SK-N-MC (cell line): ENCODE measurements around the gene BCAS3.

Source experiments
- DNase-seq: peaks from one replicate; pipeline ENCODE4 v3.0.0-alpha.2; 2011; ENCODE audit warnings: low read depth, low spot score
- H3K27ac ChIP-seq: fragments of 200-600 bp; sonication (generic); 2 replicates; pipeline ENCODE4 v1.5.1; 2016; ENCODE audit warnings: mixed run types
- H3K36me3 ChIP-seq: fragments of 200-600 bp; sonication (generic); 2 replicates; pipeline ENCODE4 v1.6.1; 2017; ENCODE audit warnings: antibody characterized with exemption, low read length, mixed read lengths; ENCODE audit not compliant: insufficient read depth
- H3K4me3 ChIP-seq: fragments of 200-600 bp; sonication (generic); 2 replicates; pipeline ENCODE4 v1.5.1; 2016
- H3K9ac ChIP-seq: fragments of 200-600 bp; sonication (generic); 2 replicates; pipeline ENCODE4 v1.8.0; 2017; ENCODE audit warnings: mixed run types, mixed read lengths; ENCODE audit not compliant: insufficient read length
- H3K9me3 ChIP-seq: fragments of 200-600 bp; sonication (generic); 2 replicates; pipeline ENCODE4 v1.6.1; 2017; ENCODE audit warnings: low read depth, mild to moderate bottlenecking, antibody characterized with exemption, low read length, moderate library complexity, mixed read lengths
- EZH2 ChIP-seq: fragments of 200-600 bp; sonication (generic); IDR thresholded peaks from one replicate; pipeline ENCODE4 v1.6.1; 2017; ENCODE audit warnings: antibody characterized with exemption
- FOXP2 ChIP-seq: optimal IDR thresholded peaks from 2 replicates; pipeline ENCODE3; 2011; ENCODE audit warnings: mild to moderate bottlenecking, moderate library complexity; ENCODE audit not compliant: insufficient read depth; ENCODE audit errors: extremely low read length, control extremely low read depth
- POLR2AphosphoS5 ChIP-seq: IDR thresholded peaks from 2 replicates; pipeline ENCODE4 v1.6.1; 2012; ENCODE audit warnings: mild to moderate bottlenecking, low read depth, low read length, borderline replicate concordance

Gene BCAS3

DNA sequence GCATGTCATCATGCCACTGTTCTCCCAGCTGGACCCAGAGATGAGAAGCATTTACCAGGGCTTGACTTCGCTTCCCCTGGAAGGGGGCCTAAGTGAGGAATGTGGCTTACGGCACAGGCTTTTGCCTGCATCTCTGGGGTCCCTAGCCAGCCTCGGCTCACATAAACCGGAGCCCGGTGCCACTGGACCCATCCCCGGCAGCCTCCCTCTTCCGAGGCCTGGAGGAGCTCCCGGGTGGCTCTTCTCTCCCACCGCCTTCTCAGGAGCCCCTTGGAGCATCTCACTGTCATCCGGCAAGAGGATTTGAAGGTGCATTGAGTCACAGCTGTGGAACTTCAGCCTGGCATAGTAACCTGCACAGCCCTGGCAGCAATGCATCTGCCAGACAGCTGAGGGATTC lies 692.1 kb downstream of the BCAS3 start:
- Histone ChIP-seq H3K4me3 (no peak overlapping the region), H3K9ac (no peak overlapping the region), H3K36me3 (no peaks in the 10 kb centered on the region), H3K27ac (no peak overlapping the region), H3K9me3 (no peaks in the 10 kb centered on the region)
- DNase-seq = no peak
- TF ChIP-seq POLR2AphosphoS5 (no peak), EZH2 (no peak), FOXP2 (no peak)

DNA sequence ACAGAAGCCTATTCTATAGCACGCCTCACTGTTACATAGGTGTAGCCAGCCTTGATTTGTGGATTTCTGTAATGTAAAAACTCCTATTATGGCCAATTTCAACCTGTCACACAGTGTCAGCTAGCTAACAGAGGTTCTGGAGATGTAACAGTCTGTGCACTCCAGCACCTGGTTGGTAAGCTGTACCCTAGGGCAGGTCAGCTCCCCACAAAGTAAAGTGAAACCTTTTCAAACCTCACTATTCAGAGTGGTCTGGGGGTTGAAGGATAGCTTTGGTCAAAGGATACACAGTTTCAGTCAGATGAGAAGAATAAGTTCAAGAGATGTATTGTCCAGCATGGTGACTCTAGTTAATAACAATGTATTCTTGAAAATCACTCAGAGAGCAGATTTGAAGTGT lies 693.5 kb downstream of the BCAS3 start:
- Histone ChIP-seq H3K36me3 (no peaks in the 10 kb centered on the region), H3K9me3 (no peaks in the 10 kb centered on the region), H3K27ac (no peak overlapping the region), H3K4me3 (no peak overlapping the region), H3K9ac (no peak overlapping the region)
- TF ChIP-seq FOXP2 (no peak), POLR2AphosphoS5 (no peak), EZH2 (no peak)
- no peak for DNase-seq

DNA sequence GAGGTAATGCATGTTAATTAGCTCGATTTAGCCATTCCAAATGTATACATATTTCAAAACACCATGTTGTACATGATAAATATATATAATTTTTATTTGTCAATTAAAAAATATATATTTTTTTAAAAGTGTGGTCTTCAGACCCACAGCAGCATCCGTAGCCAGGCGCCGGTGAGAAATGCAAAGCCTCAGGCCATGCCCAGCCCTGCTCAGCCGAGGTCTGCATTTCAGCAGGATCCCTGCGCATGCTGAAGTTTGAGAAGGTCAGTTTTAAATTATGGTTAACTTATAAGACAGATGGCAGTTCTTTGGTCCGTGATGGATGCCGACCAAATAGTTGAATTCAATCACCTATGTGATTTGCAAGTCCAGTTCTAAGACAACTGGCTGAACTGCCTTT lies 694.0 kb downstream of the BCAS3 start:
- Histone ChIP-seq H3K27ac (no peak overlapping the region), H3K9me3 (no peaks in the 10 kb centered on the region), H3K4me3 (no peak overlapping the region), H3K9ac (no peak overlapping the region), H3K36me3 (no peaks in the 10 kb centered on the region)
- TF ChIP-seq FOXP2 = no peak
- no peak for TF ChIP-seq EZH2
- no peak for TF ChIP-seq POLR2AphosphoS5
- no peak for DNase-seq

DNA sequence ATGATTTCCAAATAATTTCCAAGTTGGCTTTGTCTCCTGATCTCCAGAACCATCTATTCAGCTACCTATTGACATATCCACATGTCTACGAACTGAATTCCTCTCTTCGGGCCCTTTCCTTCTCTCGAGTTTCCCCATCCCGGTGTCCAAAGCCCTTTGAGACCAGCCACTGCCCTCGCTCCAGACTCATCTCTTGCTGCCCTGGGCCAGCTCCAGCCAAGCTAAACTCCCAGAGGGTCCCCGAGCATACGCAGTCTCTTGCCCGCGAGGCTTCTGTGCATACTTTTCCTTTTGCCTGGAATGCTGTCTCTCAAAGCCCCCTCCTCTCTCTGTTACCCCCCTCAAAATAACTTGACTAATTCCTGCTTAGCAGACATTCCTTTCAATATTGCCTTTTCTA lies 694.8 kb downstream of the BCAS3 start:
- Histone ChIP-seq H3K27ac (no peak overlapping the region), H3K9me3 (no peaks in the 10 kb centered on the region), H3K9ac (no peak overlapping the region), H3K36me3 (no peaks in the 10 kb centered on the region), H3K4me3 (no peak overlapping the region)
- DNase-seq = no peak
- TF ChIP-seq EZH2 (no peak), FOXP2 (no peak), POLR2AphosphoS5 (no peak)

DNA sequence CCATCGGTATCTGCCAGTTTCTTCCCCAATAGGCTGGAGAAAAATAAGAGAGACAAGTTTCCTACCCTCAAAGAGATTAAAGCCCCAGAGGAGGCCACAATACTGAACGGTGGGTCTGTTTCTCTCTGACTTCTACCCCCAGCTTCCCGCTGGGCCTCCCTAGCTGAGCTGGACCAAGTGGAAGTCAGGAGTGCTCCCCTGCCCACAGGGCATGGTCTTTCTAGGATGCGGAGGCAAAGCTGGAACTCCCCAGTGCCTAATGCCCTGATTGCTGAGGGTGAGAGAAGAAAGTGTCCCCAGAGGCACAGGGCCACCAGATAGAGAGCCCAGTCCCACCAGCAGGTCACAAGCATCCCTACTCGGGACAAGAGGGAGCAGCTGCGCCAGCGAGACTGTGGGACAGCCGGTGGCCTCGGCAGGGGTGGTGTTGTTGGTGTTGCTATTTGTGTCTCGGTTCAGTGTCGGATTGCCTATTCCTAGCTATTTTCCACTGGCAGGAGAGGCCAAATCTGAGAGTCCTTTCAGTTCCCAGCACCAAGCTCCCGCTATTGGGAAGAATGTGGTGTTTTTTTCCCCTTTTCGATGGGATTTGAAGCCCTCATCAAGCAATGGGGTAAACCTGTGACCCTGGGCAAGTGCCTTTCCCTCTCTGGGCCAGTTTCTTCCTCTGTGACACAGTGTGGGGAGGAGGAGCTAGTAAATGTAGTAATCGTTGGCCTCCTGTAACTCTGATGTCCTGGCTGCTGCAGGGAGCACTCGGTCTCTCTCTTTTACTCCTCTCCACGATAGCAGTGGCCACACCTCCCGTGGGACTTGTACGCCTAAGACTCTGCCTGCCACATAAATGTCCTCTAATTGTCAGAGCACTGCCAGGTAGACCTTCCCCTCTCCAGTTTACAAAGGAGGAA lies 699.5 kb downstream of the BCAS3 start:
- no peak overlapping the region for H3K27ac ChIP-seq
- TF ChIP-seq EZH2 = no peak
- TF ChIP-seq FOXP2 = no peak

GRCh38 chr17:61378658-61379456 lies 701.2 kb downstream of the BCAS3 start:
- Histone ChIP-seq H3K9me3 (no peaks in the 10 kb centered on the region), H3K4me3 (no peak overlapping the region), H3K27ac (no peak overlapping the region), H3K9ac (no peak overlapping the region), H3K36me3 (no peaks in the 10 kb centered on the region)
- no peak for TF ChIP-seq EZH2
- TF ChIP-seq FOXP2 = no peak
- TF ChIP-seq POLR2AphosphoS5 = no peak
- no peak for DNase-seq

More for the DNA sequence above, 699.5 kb downstream of the BCAS3 start:
- Histone ChIP-seq H3K9ac (no peak overlapping the region), H3K36me3 (no peaks in the 10 kb centered on the region), H3K9me3 (no peaks in the 10 kb centered on the region), H3K4me3 (no peak overlapping the region)
- DNase-seq = no peak

DNA sequence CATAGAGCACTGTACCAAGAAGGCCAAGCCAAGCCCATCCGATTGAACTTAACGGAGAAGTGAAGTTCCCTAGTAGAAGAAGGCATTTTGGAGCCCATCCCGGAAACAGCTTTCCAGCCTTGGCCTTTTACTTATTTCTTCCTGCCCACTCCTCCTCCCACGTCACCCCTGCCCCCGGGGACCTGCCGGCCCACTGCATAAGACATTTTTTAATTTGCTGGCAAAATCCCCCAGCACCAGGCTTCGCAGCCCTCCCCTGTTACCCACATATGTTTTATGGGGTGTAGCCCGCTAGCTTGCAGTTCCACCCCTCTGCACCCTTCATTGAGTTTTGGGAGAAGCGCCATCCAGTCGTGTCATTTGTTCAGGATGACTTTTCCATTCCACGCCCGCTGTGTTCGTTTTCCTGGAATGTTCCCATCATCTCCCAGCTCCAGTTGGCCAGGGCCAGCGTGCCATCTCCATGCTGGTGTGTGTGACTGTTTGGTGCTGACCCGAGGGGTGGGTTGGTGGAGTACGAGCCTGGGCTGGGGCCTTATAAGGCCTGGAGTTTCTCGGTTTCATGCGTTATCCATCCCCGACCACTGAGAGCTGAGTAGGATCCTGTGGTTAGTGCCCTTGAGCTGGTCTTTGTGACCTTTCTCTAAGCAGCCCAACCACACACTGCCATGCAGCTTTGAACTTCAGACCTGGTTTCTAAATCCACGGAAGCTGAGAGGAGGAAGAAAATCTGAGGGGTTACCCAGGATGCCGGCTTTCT lies 702.0 kb downstream of the BCAS3 start:
- no peak for DNase-seq
- H3K9me3 ChIP-seq = no peaks in the 10 kb centered on the region
- H3K36me3 ChIP-seq = no peaks in the 10 kb centered on the region
- TF ChIP-seq EZH2 (no peak), FOXP2 (no peak), POLR2AphosphoS5 (no peak)
- no peak overlapping the region for H3K27ac ChIP-seq
- H3K9ac ChIP-seq = no peak overlapping the region
- no peak overlapping the region for H3K4me3 ChIP-seq
